IgD-negative memory B cell (primary cell): ENCODE measurements around the gene RAB11B. TPM values are rescaled to one million over a fixed set of nuclear protein-coding genes. Genes with fewer than 3 reads are reported as not detected.
A peak's percentile ranks its signal among the peaks of the same experiment; 100 is the strongest.

ENCODE experiments used
- H3K27ac Mint-ChIP-seq, 3 donors: one replicate each; pipeline ENCODE4 v1.8.0; 2020 to 2022; ENCODE audit warnings: mild to moderate bottlenecking in 3 of 3, mixed read lengths in 3 of 3, moderate library complexity in 1 of 3
- H3K27me3 Mint-ChIP-seq: one replicate; pipeline ENCODE4 v1.8.0; 2021; ENCODE audit warnings: mixed read lengths
- H3K36me3 Mint-ChIP-seq: one replicate; pipeline ENCODE4 v1.8.0; 2020; ENCODE audit warnings: mild to moderate bottlenecking, mixed read lengths
- H3K4me1 Mint-ChIP-seq, 3 donors: one replicate each; pipeline ENCODE4 v1.8.0; 2020 to 2022; ENCODE audit warnings: mixed read lengths in 3 of 3, mild to moderate bottlenecking in 1 of 3
- H3K4me3 Mint-ChIP-seq, 4 donors: one replicate each; pipeline ENCODE4 v1.8.0; 2020 to 2022; ENCODE audit warnings: mild to moderate bottlenecking in 4 of 4, mixed read lengths in 4 of 4, moderate library complexity in 3 of 4
- H3K9me3 Mint-ChIP-seq, 3 donors: one replicate each; pipeline ENCODE4 v1.8.0; 2020 to 2021; ENCODE audit warnings: mixed read lengths in 3 of 3, mild to moderate bottlenecking in 1 of 3
- polyA plus RNA-seq: library from polyadenylated mRNA; unstranded; fragments of 300-500 nt; fragmentation: Illumina TruSeq; gene quantifications from one replicate; pipeline ENCODE4 v1.2.3, GENCODE V29; 2021

Gene RAB11B
- polyA plus RNA-seq, 1 donor from 2014 or later: 96.8 TPM

- Mint-ChIP-seq H3K9me3 (no peaks in the 10 kb centered on the region), H3K4me1 (peaks cover 56 to 71% (median 70%) of the 10 kb centered on the region in 3 donors), H3K36me3 (peaks cover 8% of the 10 kb centered on the region), H3K27me3 (peaks cover 1% of the 10 kb centered on the region), H3K27ac (peak overlapping the region in 2 of 3 donors; percentile 39 to 56), H3K4me3 (peak overlapping the region in 3 of 4 donors; percentile 12 to 75 (median 53))
These were observed 61.7 kb downstream of the RAB11B start for GRCh38 chr19:8451885-8452284.

- Mint-ChIP-seq H3K27me3 (no peaks in the 10 kb centered on the region), H3K4me1 (peaks cover 52 to 70% (median 66%) of the 10 kb centered on the region in 3 donors), H3K27ac (peak overlapping the region in 2 of 3 donors; percentile 39 to 56), H3K9me3 (no peaks in the 10 kb centered on the region), H3K4me3 (peak overlapping the region in 2 of 4 donors; percentile 50 to 75), H3K36me3 (peaks cover 3% of the 10 kb centered on the region)
These were observed 62.4 kb downstream of the RAB11B start for GRCh38 chr19:8452446-8453123.

- Mint-ChIP-seq H3K4me3 (peak overlapping the region in 2 of 4 donors; percentile 12 to 50), H3K9me3 (no peaks in the 10 kb centered on the region), H3K36me3 (peaks cover 3% of the 10 kb centered on the region), H3K4me1 (peaks cover 57 to 75% (median 70%) of the 10 kb centered on the region in 3 donors), H3K27ac (peak overlapping the region in 2 of 3 donors; percentile 11 to 77), H3K27me3 (no peaks in the 10 kb centered on the region)
These were observed 63.5 kb downstream of the RAB11B start for GRCh38 chr19:8453616-8454015.

Other genes with a start within 250 kb of the RAB11B start
- gene FBN3, start 240.8 kb upstream of the RAB11B start, polyA plus RNA-seq: not detected
- 38.0 TPM for gene CERS4, start 181.0 kb upstream of the RAB11B start, polyA plus RNA-seq
- 34.4 TPM for gene CD320, start 82.0 kb upstream of the RAB11B start, polyA plus RNA-seq
- gene NDUFA7, start 69.0 kb upstream of the RAB11B start, polyA plus RNA-seq: 141 TPM
- 2,981 TPM for gene RPS28, start 68.9 kb upstream of the RAB11B start, polyA plus RNA-seq
- gene KANK3, start 47.1 kb upstream of the RAB11B start, polyA plus RNA-seq: not detected
- gene ANGPTL4, start 26.2 kb upstream of the RAB11B start, polyA plus RNA-seq: not detected
- gene MARCHF2, start 22.9 kb downstream of the RAB11B start, polyA plus RNA-seq: 35.9 TPM
- gene HNRNPM, start 54.6 kb downstream of the RAB11B start, polyA plus RNA-seq: 210 TPM
- not detected for gene PRAM1, start 112.3 kb downstream of the RAB11B start, polyA plus RNA-seq
- gene ZNF414, start 123.8 kb downstream of the RAB11B start, polyA plus RNA-seq: 22.2 TPM
- gene MYO1F, start 187.1 kb downstream of the RAB11B start, polyA plus RNA-seq: 40.9 TPM
- gene ADAMTS10, start 220.4 kb downstream of the RAB11B start, polyA plus RNA-seq: not detected
- not detected for gene NFILZ, start 240.3 kb downstream of the RAB11B start, polyA plus RNA-seq